ENCODE measurements around the gene GLRA2. TPM values are rescaled to one million over a fixed set of nuclear protein-coding genes. Genes with fewer than 3 reads are reported as not detected.

The GLRA2 gene
- total RNA-seq, 1 donor from 2014 or later, result not detected

GRCh38 chrX:14501327-14501726, 28.0 kb upstream of the GLRA2 start:
- H3K9me3 ChIP-seq (replicated peaks), result no peaks in the 10 kb centered on the region
- H3K36me3 ChIP-seq, result no peaks in the 10 kb centered on the region
- TF ChIP-seq CTCF (IDR thresholded peaks at IDR 0.05; ENCODE audit: borderline replicate concordance), result no peak
- intact Hi-C loops (cut with micrococcal nuclease), result no loop called here
- H3K27ac ChIP-seq (replicated peaks), result no peak overlapping the region
- H3K27me3 ChIP-seq (ENCODE audit: low read depth), result no peaks in the 10 kb centered on the region
- no peak overlapping the region for H3K4me3 ChIP-seq
- no peak for DNase-seq
- H3K4me1 ChIP-seq, result no peaks in the 10 kb centered on the region

- no peak overlapping the region for H3K27ac ChIP-seq (replicated peaks)
- TF ChIP-seq CTCF (IDR thresholded peaks at IDR 0.05; ENCODE audit: borderline replicate concordance), result no peak
- H3K4me3 ChIP-seq, result no peak overlapping the region
- no peaks in the 10 kb centered on the region for H3K9me3 ChIP-seq (replicated peaks)
- DNase-seq, result no peak
- no peaks in the 10 kb centered on the region for H3K36me3 ChIP-seq
- intact Hi-C loops (cut with micrococcal nuclease), result no loop called here
- no peaks in the 10 kb centered on the region for H3K4me1 ChIP-seq
- H3K27me3 ChIP-seq (ENCODE audit: low read depth), result no peaks in the 10 kb centered on the region
These were observed 24.3 kb upstream of the GLRA2 start for GRCh38 chrX:14504960-14505538.

- no peaks in the 10 kb centered on the region for H3K9me3 ChIP-seq (replicated peaks)
- no peaks in the 10 kb centered on the region for H3K36me3 ChIP-seq
- H3K27me3 ChIP-seq (ENCODE audit: low read depth), result no peaks in the 10 kb centered on the region
- no peak for DNase-seq
- H3K27ac ChIP-seq (replicated peaks), result no peak overlapping the region
- no peak overlapping the region for H3K4me3 ChIP-seq
- no peak for TF ChIP-seq CTCF (IDR thresholded peaks at IDR 0.05; ENCODE audit: borderline replicate concordance)
- no peaks in the 10 kb centered on the region for H3K4me1 ChIP-seq
- intact Hi-C loops (cut with micrococcal nuclease), result no loop called here
These were observed 23.7 kb upstream of the GLRA2 start for GRCh38 chrX:14505648-14506047.

- intact Hi-C loops (cut with micrococcal nuclease), result no loop called here
- no peaks in the 10 kb centered on the region for H3K9me3 ChIP-seq (replicated peaks)
- no peaks in the 10 kb centered on the region for H3K27me3 ChIP-seq (ENCODE audit: low read depth)
- no peaks in the 10 kb centered on the region for H3K4me1 ChIP-seq
- no peak for DNase-seq
- H3K36me3 ChIP-seq, result no peaks in the 10 kb centered on the region
- H3K27ac ChIP-seq (replicated peaks), result no peak overlapping the region
- TF ChIP-seq CTCF (IDR thresholded peaks at IDR 0.05; ENCODE audit: borderline replicate concordance), result no peak
- no peak overlapping the region for H3K4me3 ChIP-seq
These were observed 22.5 kb upstream of the GLRA2 start for GRCh38 chrX:14506866-14507265.

GRCh38 chrX:14508025-14508690, 21.2 kb upstream of the GLRA2 start:
- no peak for TF ChIP-seq CTCF (IDR thresholded peaks at IDR 0.05; ENCODE audit: borderline replicate concordance)
- H3K9me3 ChIP-seq (replicated peaks), result peaks cover 6% of the 10 kb centered on the region
- DNase-seq, result no peak
- no peaks in the 10 kb centered on the region for H3K4me1 ChIP-seq
- no peak overlapping the region for H3K27ac ChIP-seq (replicated peaks)
- H3K4me3 ChIP-seq, result no peak overlapping the region
- no peaks in the 10 kb centered on the region for H3K27me3 ChIP-seq (ENCODE audit: low read depth)
- no peaks in the 10 kb centered on the region for H3K36me3 ChIP-seq
- intact Hi-C loops (cut with micrococcal nuclease), result no loop called here
